Subcutaneous abdominal adipose tissue (tissue), 5 donors: ENCODE measurements around the gene PRR35.

ENCODE experiments used
- H3K27ac ChIP-seq: one replicate; pipeline ENCODE4 v1.7.0; 2013; ENCODE audit warnings: low read depth, mild to moderate bottlenecking, inconsistent platforms, low read length, moderate library complexity
- H3K27me3 ChIP-seq, 5 donors: one replicate each; pipeline ENCODE4 v1.7.0; 2013; ENCODE audit warnings: low read length in 5 of 5, inconsistent platforms in 1 of 5; ENCODE audit not compliant: control insufficient read depth in 5 of 5, insufficient read depth in 4 of 5
- H3K36me3 ChIP-seq, 5 donors: one replicate each; pipeline ENCODE4 v1.7.0; 2013; ENCODE audit warnings: low read length in 5 of 5; ENCODE audit not compliant: control insufficient read depth in 5 of 5, insufficient read depth in 5 of 5
- H3K4me1 ChIP-seq, 5 donors: one replicate each; pipeline ENCODE4 v1.7.0; 2013; ENCODE audit warnings: low read length in 5 of 5, mild to moderate bottlenecking in 3 of 5, moderate library complexity in 1 of 5; ENCODE audit not compliant: control insufficient read depth in 5 of 5, insufficient read depth in 5 of 5
- H3K4me3 ChIP-seq, 5 donors: one replicate each; pipeline ENCODE4 v1.7.0; 2013; ENCODE audit warnings: low read length in 5 of 5, low read depth in 1 of 5
- H3K9ac ChIP-seq, 5 donors: one replicate each; pipeline ENCODE4 v1.7.0; 2013; ENCODE audit warnings: low read length in 5 of 5, mild to moderate bottlenecking in 4 of 5, moderate library complexity in 3 of 5
- H3K9me3 ChIP-seq, 5 donors: one replicate each; pipeline ENCODE4 v1.7.0; 2013; ENCODE audit warnings: low read length in 5 of 5; ENCODE audit not compliant: control insufficient read depth in 5 of 5
- donor health status: healthy.
- donor health status: healthy.
- donor health status: healthy.
- donor health status: healthy.
- donor health status: healthy.

The PRR35 gene

GRCh38 chr16:609316-609715, 49.1 kb downstream of the PRR35 start:
- Histone ChIP-seq H3K9me3 (peaks cover 0 to 6% (median 0%) of the 10 kb centered on the region in 5 donors), H3K27me3 (no peaks in the 10 kb centered on the region), H3K36me3 (peaks cover 0 to 5% (median 4%) of the 10 kb centered on the region in 5 donors), H3K4me3 (no peak overlapping the region), H3K9ac (no peak overlapping the region), H3K4me1 (peaks cover 0 to 4% (median 0%) of the 10 kb centered on the region in 5 donors), H3K27ac (no peak overlapping the region)

- no peak overlapping the region for H3K27ac ChIP-seq
- peaks cover 0 to 4% (median 0%) of the 10 kb centered on the region in 5 donors for H3K4me1 ChIP-seq
- peaks cover 0 to 4% (median 0%) of the 10 kb centered on the region in 5 donors for H3K9me3 ChIP-seq
- H3K9ac ChIP-seq = no peak overlapping the region
- H3K27me3 ChIP-seq = no peaks in the 10 kb centered on the region
- H3K36me3 ChIP-seq = peaks cover 0 to 11% (median 4%) of the 10 kb centered on the region in 5 donors
- H3K4me3 ChIP-seq = no peak overlapping the region
Measured at GRCh38 chr16:609984-610383, 49.8 kb downstream of the PRR35 start.

DNA sequence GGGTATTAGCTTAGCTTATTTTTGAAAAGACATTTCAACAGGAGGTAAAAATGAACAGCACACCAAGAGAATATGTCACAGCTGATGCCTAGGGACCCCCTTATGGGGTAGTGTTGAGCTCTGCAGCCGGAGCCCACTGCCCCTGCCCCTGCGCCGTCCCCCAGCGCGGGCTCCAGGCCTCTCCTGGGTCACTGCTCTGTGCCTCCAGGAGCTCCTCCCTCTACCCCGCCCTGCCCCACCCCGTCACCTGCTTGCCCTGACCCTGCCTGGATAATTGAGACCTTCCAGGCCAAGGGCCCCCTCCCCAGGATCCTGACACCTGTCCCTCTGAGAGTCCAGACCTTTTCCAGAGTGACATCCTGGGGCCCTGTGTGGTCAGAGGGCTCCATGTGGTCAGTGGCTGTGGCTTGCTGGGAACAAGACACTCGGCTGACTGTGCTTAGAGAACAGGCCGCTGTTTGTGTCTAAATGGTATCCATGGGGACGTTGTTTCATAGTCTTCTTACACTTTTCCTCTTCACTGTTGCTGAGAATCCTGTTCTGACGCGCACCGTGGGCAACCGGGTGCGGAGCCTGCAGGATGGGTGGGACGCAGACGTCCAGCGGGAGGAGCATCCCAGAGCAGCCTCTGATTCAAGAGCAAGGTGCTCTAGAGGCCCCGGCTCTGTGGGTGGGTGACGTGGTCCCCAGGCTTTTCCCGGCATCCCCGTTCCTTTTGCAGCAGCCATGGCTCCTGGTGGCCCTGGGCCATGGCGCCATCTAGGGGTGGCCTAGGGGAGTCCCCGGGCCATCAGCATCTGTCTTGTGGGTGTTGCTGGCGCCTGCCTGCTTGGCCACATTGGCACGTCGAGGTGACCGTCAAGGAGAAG, 50.6 kb downstream of the PRR35 start:
- no peaks in the 10 kb centered on the region for H3K9me3 ChIP-seq
- peaks cover 0 to 4% (median 0%) of the 10 kb centered on the region in 5 donors for H3K4me1 ChIP-seq
- peaks cover 0 to 11% (median 4%) of the 10 kb centered on the region in 5 donors for H3K36me3 ChIP-seq
- H3K27me3 ChIP-seq = no peaks in the 10 kb centered on the region
- H3K9ac ChIP-seq = no peak overlapping the region
- H3K4me3 ChIP-seq = no peak overlapping the region
- H3K27ac ChIP-seq = no peak overlapping the region

- H3K36me3 ChIP-seq = peaks cover 0 to 16% (median 8%) of the 10 kb centered on the region in 5 donors
- no peak overlapping the region for H3K9ac ChIP-seq
- no peak overlapping the region for H3K4me3 ChIP-seq
- no peaks in the 10 kb centered on the region for H3K27me3 ChIP-seq
- peaks cover 0 to 7% (median 0%) of the 10 kb centered on the region in 5 donors for H3K4me1 ChIP-seq
- no peak overlapping the region for H3K27ac ChIP-seq
- H3K9me3 ChIP-seq = no peaks in the 10 kb centered on the region
Measured at GRCh38 chr16:615122-615521, 54.9 kb downstream of the PRR35 start.
